SIG-M5 treated with dmso at 0.1 percent for 504 hours (cell line): ENCODE results near the gene GRM8.
"Not testable (repeated sequence)": the region's sequence is repeated elsewhere in the genome, so short reads cannot be mapped to it uniquely, and the experiment has no call there.

ENCODE experiments used
- DNase-seq: peaks from one replicate; lab custom pipeline; 2025; ENCODE audit not compliant: unreplicated experiment; lab: John Stamatoyannopoulos, UW

Gene GRM8

GRCh38 chr7:126685018-126685573 lies 567.6 kb downstream of the GRM8 start:
- DNase-seq, result no peak

GRCh38 chr7:126682176-126682575 lies 570.6 kb downstream of the GRM8 start:
- DNase-seq, result no peak

- not testable (repeated sequence) for DNase-seq
These were observed 584.0 kb downstream of the GRM8 start for GRCh38 chr7:126668762-126669161.

- DNase-seq, result no peak
These were observed 584.4 kb downstream of the GRM8 start for GRCh38 chr7:126668367-126668752.

- no peak for DNase-seq
These were observed 584.9 kb downstream of the GRM8 start for GRCh38 chr7:126667742-126668366.

GRCh38 chr7:126662856-126663255 lies 589.9 kb downstream of the GRM8 start:
- no peak for DNase-seq

GRCh38 chr7:126659124-126659523 lies 593.6 kb downstream of the GRM8 start:
- DNase-seq, result no peak

GRCh38 chr7:126658684-126659083 lies 594.1 kb downstream of the GRM8 start:
- no peak for DNase-seq

- no peak for DNase-seq
These were observed 595.0 kb downstream of the GRM8 start for GRCh38 chr7:126657599-126658358.

GRCh38 chr7:126657137-126657536 lies 595.6 kb downstream of the GRM8 start:
- no peak for DNase-seq

GRCh38 chr7:126656165-126656564 lies 596.6 kb downstream of the GRM8 start:
- DNase-seq, result no peak

GRCh38 chr7:126637538-126637937 lies 615.2 kb downstream of the GRM8 start:
- DNase-seq, result no peak

- no peak for DNase-seq
These were observed 617.2 kb downstream of the GRM8 start for GRCh38 chr7:126635545-126635944.

GRCh38 chr7:126608339-126608776 lies 644.4 kb downstream of the GRM8 start:
- DNase-seq, result peak; percentile 11

GRCh38 chr7:126606331-126606730 lies 646.4 kb downstream of the GRM8 start:
- no peak for DNase-seq

GRCh38 chr7:126605553-126605952 lies 647.2 kb downstream of the GRM8 start:
- no peak for DNase-seq

- DNase-seq, result no peak
These were observed 647.7 kb downstream of the GRM8 start for GRCh38 chr7:126605056-126605455.

- DNase-seq, result no peak
These were observed 663.6 kb downstream of the GRM8 start for GRCh38 chr7:126589068-126589684.

GRCh38 chr7:126578338-126578737 lies 674.4 kb downstream of the GRM8 start:
- DNase-seq, result no peak

GRCh38 chr7:126574276-126575250 lies 678.2 kb downstream of the GRM8 start:
- no peak for DNase-seq

GRCh38 chr7:126570845-126571244 lies 681.9 kb downstream of the GRM8 start:
- DNase-seq, result no peak
